ENCODE data around the gene HAAO. TPM values are rescaled to one million over a fixed set of nuclear protein-coding genes. Genes with fewer than 3 reads are reported as not detected.

The HAAO gene
- total and polyA plus RNA-seq, 2 experiments from 2014 or later, result 2.6 to 3.2 TPM

GRCh38 chr2:42765686-42766085 is 26.7 kb downstream of the HAAO start:
- H3K4me2 ChIP-seq, result no peak overlapping the region
- H3K36me3 ChIP-seq (ENCODE audit: insufficient read depth), result no peaks in the 10 kb centered on the region
- ATAC-seq (no peak), DNase-seq (ENCODE audit: low spot score) (no peak)
- TF ChIP-seq CREB1 (CRISPR knock-in tag; IDR thresholded peaks at IDR 0.05; ENCODE audit: low read depth) (no peak), ZNF331 (CRISPR knock-in tag; IDR thresholded peaks at IDR 0.05; ENCODE audit: low read depth) (no peak), JUNB (IDR thresholded peaks at IDR 0.05; ENCODE audit: unreplicated experiment) (no peak), EZH2phosphoT487 (IDR thresholded peaks at IDR 0.05; ENCODE audit: unreplicated experiment) (no peak), NANOG (IDR thresholded peaks at IDR 0.05; ENCODE audit: borderline replicate concordance) (no peak), REST (IDR thresholded peaks at IDR 0.05; ENCODE audit: unreplicated experiment) (no peak), ZNF114 (CRISPR knock-in tag; IDR thresholded peaks at IDR 0.05) (no peak), CTCF (conservative IDR thresholded peaks at IDR 0.05; ENCODE audit: low read depth in 2 of 2) (no peak), ZNF462 (CRISPR knock-in tag; IDR thresholded peaks at IDR 0.05) (no peak), POLR2AphosphoS5 (IDR thresholded peaks at IDR 0.05; ENCODE audit: low read depth) (no peak), ETS1 (IDR thresholded peaks at IDR 0.05) (no peak), STAT1 (IDR thresholded peaks at IDR 0.05; ENCODE audit: unreplicated experiment) (no peak), EZH2 (IDR thresholded peaks at IDR 0.05; ENCODE audit: low read depth, unreplicated experiment) (no peak)
- Mint-ChIP-seq H3K9me3 (no peaks in the 10 kb centered on the region), H3K36me3 (ENCODE audit: low read depth) (peaks cover 5% of the 10 kb centered on the region; the same call in 2 of the 3 replicates), H3K4me3 (no peak overlapping the region), H3K4me1 (peaks cover 11% of the 10 kb centered on the region), H3K27me3 (ENCODE audit: insufficient read depth, low read depth, poor library complexity) (peaks cover 7% of the 10 kb centered on the region), H3K27ac (no peak overlapping the region)
- H3F3A ChIP-seq (replicated peaks; ENCODE audit: low read depth), result no peaks in the 10 kb centered on the region
- H4K20me1 ChIP-seq (replicated peaks; ENCODE audit: insufficient read depth), result peaks cover 1% of the 10 kb centered on the region; the same call in 1 of the 2 replicates
- H2AFZ ChIP-seq, result no peak overlapping the region
- no peaks in the 10 kb centered on the region for H3K9me2 ChIP-seq (ENCODE audit: insufficient read depth)
- H3K27ac ChIP-seq (ENCODE audit: low read depth), result no peak overlapping the region
- no peaks in the 10 kb centered on the region for H3K27me3 ChIP-seq (ENCODE audit: insufficient read depth)
- H3K79me2 ChIP-seq (replicated peaks; ENCODE audit: insufficient read depth), result no peaks in the 10 kb centered on the region
- H3K4me3 ChIP-seq, result no peak overlapping the region
- H3K4me1 ChIP-seq (ENCODE audit: insufficient read depth), result no peaks in the 10 kb centered on the region
